GM12801 (cell line): ENCODE measurements around the gene SLC10A7.

ENCODE experiments used
- CTCF ChIP-seq: IDR thresholded peaks from one replicate; pipeline ENCODE4 v1.5.1; 2011; ENCODE audit warnings: control low read depth; ENCODE audit not compliant: insufficient read length; ENCODE audit errors: extremely low read depth

The SLC10A7 gene

GRCh38 chr4:146521541-146522097 is at the start of gene SLC10A7:
Gene SLC10A7, minus strand, starts transcription at chr4:146521940. Its CDS starts 223 bp downstream, at chr4:146521717.
- TF ChIP-seq CTCF: no peak

- no peak for TF ChIP-seq CTCF
Observed at GRCh38 chr4:146567396-146567795, 45.7 kb upstream of the SLC10A7 start.

GRCh38 chr4:146564492-146564891 is 42.8 kb upstream of the SLC10A7 start:
- TF ChIP-seq CTCF: no peak

GRCh38 chr4:146550161-146550560 is 28.4 kb upstream of the SLC10A7 start:
- TF ChIP-seq CTCF: no peak

GRCh38 chr4:146548443-146548842 is 26.7 kb upstream of the SLC10A7 start:
- no peak for TF ChIP-seq CTCF

- no peak for TF ChIP-seq CTCF
Observed at GRCh38 chr4:146545102-146545501, 23.4 kb upstream of the SLC10A7 start.

GRCh38 chr4:146534178-146534577 is 12.4 kb upstream of the SLC10A7 start:
- no peak for TF ChIP-seq CTCF
